Activated CD8-positive, alpha-beta T cell treated with anti-CD3 and anti-CD28 coated beads for 36 hours (primary cell): ENCODE data around the gene TNIP2. TPM values are rescaled to one million over a fixed set of nuclear protein-coding genes. Genes with fewer than 3 reads are reported as not detected.
A peak's percentile ranks its signal among the peaks of the same experiment; 100 is the strongest.

Source experiments
- ATAC-seq: fragments of 200-7000 bp; cut with Tn5 transposase; one replicate; pipeline ENCODE4 v1.10.0; 2021; ENCODE audit warnings: mild to moderate bottlenecking, moderate library complexity
- CTCF ChIA-PET: fragments of 350-600 bp; sonication (Branson Sonifier 250); formaldehyde crosslinking; loops from one replicate; lab custom pipeline; 2021; ENCODE audit warnings: antibody characterized with exemption; lab: Charles Lee
- POLR2A ChIA-PET: fragments of 350-600 bp; sonication (Branson Sonifier 250); formaldehyde crosslinking; loops from one replicate; lab custom pipeline; 2021; ENCODE audit warnings: antibody characterized with exemption; lab: Charles Lee
- DNase-seq: peaks from one replicate; pipeline ENCODE4 v3.0.0-alpha.2; 2020
- H3K27ac Mint-ChIP-seq: one replicate; pipeline ENCODE4 v1.8.0; 2021; ENCODE audit warnings: mild to moderate bottlenecking, mixed read lengths
- H3K27me3 Mint-ChIP-seq: one replicate; pipeline ENCODE4 v1.8.0; 2021; ENCODE audit warnings: mixed read lengths
- H3K36me3 Mint-ChIP-seq: one replicate; pipeline ENCODE4 v1.8.0; 2021; ENCODE audit warnings: low read depth, mixed read lengths
- H3K4me1 Mint-ChIP-seq: one replicate; pipeline ENCODE4 v1.8.0; 2021; ENCODE audit warnings: low read depth, mixed read lengths
- H3K4me3 Mint-ChIP-seq: one replicate; pipeline ENCODE4 v1.8.0; 2021; ENCODE audit warnings: mild to moderate bottlenecking, moderate library complexity, mixed read lengths
- H3K9me3 Mint-ChIP-seq: one replicate; pipeline ENCODE4 v1.8.0; 2021; ENCODE audit warnings: mixed read lengths
- CTCF ChIP-seq: fragments of 200-600 bp; IDR thresholded peaks from one replicate; pipeline ENCODE4 v1.8.0; 2022; ENCODE audit warnings: antibody characterized with exemption, mild to moderate bottlenecking
- intact Hi-C: fragments of 100-400 bp; cut with micrococcal nuclease; formaldehyde crosslinking; loops from one replicate; pipeline ENCODE4 v1.10.0; 2022
- total RNA-seq, 2 experiments: library from RNA; stranded (reverse); gene quantifications; one replicate each; pipeline ENCODE4 v1.2.3, GENCODE V29; 2021

TNIP2 gene
- total RNA-seq, 2 experiments from 2014 or later = 46.1 to 48.1 TPM

DNA sequence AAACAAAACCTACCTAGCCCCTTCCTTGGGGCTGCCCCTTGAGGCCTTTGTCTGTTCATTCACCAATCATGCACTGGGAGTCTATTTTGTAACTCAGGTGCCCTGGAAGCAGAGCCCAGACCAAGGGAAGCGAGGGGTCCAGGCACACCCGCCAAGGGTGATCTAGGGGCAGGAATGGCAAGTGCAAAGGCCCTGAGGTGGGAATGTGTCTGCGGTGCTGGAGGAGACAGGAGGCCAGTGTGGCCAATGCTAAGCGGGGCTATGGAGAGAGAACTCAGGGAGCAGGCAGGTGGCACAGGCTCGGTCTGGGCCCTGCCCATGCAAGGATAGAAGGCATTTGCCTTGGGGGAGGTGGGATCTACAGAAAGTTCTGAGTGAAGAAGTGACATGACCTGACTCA, 33.2 kb upstream of the TNIP2 start:
- CTCF ChIA-PET = no interaction called here
- peaks cover 46% of the 10 kb centered on the region for H3K4me1 Mint-ChIP-seq
- H3K27ac Mint-ChIP-seq = peak overlapping the region; percentile 1
- TF ChIP-seq CTCF = no peak
- POLR2A ChIA-PET = no interaction called here
- peaks cover 4% of the 10 kb centered on the region for H3K9me3 Mint-ChIP-seq
- intact Hi-C loops = no loop called here
- no peaks in the 10 kb centered on the region for H3K27me3 Mint-ChIP-seq
- H3K4me3 Mint-ChIP-seq = no peak overlapping the region
- no peak for ATAC-seq
- no peaks in the 10 kb centered on the region for H3K36me3 Mint-ChIP-seq
- no peak for DNase-seq

GRCh38 chr4:2788532-2789103, 32.5 kb upstream of the TNIP2 start:
- H3K36me3 Mint-ChIP-seq = no peaks in the 10 kb centered on the region
- H3K27ac Mint-ChIP-seq = peak overlapping the region; percentile 95
- peaks cover 10% of the 10 kb centered on the region for H3K9me3 Mint-ChIP-seq
- ChIA-PET POLR2A (interaction anchor here (0.5 to 1.6 kb wide), 2 partner anchors 22 to 149 kb away, joined by 3 to 4 read pairs; no protein-coding TSS in a partner anchor), CTCF (no interaction called here)
- no peak for ATAC-seq
- H3K4me3 Mint-ChIP-seq = no peak overlapping the region
- no peak for DNase-seq
- H3K4me1 Mint-ChIP-seq = peaks cover 49% of the 10 kb centered on the region
- H3K27me3 Mint-ChIP-seq = no peaks in the 10 kb centered on the region
- intact Hi-C loops = no loop called here
- TF ChIP-seq CTCF = no peak

DNA sequence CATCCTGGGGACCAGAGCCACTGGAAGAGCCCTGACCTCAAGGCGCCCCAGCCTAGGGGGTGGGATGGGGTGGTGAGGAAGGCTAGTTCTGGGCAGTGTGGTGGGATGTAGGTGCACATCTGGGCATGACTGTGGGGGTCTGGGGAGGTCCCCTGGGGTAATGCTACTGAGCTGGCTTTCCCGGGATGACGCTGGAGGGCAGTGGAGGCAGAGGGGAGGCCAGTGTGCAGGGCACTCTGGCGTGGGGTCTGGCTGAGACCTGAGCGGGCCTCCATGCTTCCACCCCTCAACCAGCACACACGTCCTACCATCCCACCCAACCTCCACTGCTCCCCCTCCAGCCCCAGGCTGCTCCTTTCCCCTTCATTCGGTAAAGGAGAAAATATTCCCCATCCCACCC, 32.0 kb upstream of the TNIP2 start:
- Mint-ChIP-seq H3K27ac (peak overlapping the region; percentile 95), H3K27me3 (no peaks in the 10 kb centered on the region), H3K36me3 (no peaks in the 10 kb centered on the region), H3K4me1 (peaks cover 50% of the 10 kb centered on the region), H3K9me3 (peaks cover 12% of the 10 kb centered on the region), H3K4me3 (no peak overlapping the region)
- CTCF ChIA-PET = interaction anchor here (0.6 to 1.0 kb wide), 2 partner anchors 22 to 24 kb away, joined by 3 read pairs; no protein-coding TSS in a partner anchor
- ATAC-seq = no peak
- intact Hi-C loops = no loop called here
- no peak for TF ChIP-seq CTCF
- no peak for DNase-seq
- POLR2A ChIA-PET = interaction anchor here (0.5 to 3.1 kb wide), 7 partner anchors 10 to 149 kb away, joined by 3 to 18 read pairs (median 4); partner anchors contain the start of gene TNIP2

DNA sequence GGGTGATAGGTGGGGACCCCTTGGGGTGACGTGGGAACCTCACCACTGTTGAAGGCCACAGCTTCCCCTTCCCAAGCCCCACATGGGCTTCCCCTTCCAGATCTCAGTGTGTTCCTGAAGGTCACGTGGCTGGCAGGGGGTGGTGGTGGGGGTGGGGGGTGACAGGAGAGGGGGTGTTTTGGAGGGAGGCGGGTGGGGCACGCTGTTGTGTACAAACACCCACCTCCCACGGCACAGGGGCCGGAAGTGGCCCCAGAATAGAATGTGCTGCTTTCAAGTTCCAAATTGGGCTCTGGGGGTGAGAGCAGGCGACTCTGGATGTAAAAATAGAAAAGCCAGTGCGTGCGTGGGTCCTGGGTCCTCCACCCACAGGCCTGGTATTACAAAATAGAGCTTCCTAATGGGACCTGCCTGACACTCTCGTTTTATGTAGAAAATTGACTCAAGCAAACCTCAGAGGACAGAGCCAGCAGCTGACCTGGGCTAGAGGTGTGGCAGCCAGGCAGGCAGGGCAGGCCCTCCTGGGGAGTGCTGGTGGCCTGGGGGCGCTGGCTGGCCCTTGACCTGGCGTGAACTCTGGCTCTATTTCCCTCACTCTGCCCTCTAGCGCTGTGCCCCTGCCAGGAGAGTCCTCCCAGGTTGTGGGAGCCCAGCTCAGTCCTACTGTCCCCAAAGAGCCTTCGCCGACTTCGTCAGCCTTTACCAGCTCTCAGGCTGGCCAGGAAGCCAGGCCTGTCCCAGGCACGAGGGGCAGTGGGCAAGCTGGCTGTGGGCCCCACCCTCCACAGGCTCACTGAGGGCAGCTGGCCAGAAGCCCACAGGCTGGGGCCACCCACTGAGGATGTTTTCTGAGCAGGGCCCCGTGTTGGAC, 31.3 kb upstream of the TNIP2 start:
- ATAC-seq (peak; percentile 47), DNase-seq (peak; percentile 87)
- no peaks in the 10 kb centered on the region for H3K27me3 Mint-ChIP-seq
- no peaks in the 10 kb centered on the region for H3K36me3 Mint-ChIP-seq
- H3K9me3 Mint-ChIP-seq = peaks cover 16% of the 10 kb centered on the region
- intact Hi-C loops = no loop called here
- no peak overlapping the region for H3K4me3 Mint-ChIP-seq
- H3K27ac Mint-ChIP-seq = peak overlapping the region; percentile 95
- CTCF ChIA-PET = interaction anchor here (0.6 to 1.0 kb wide), 2 partner anchors 22 to 23 kb away, joined by 3 read pairs; no protein-coding TSS in a partner anchor
- POLR2A ChIA-PET = interaction anchor here (0.9 to 3.1 kb wide), 6 partner anchors 10 to 150 kb away, joined by 3 to 18 read pairs (median 4); partner anchors contain the start of gene TNIP2
- no peak for TF ChIP-seq CTCF
- H3K4me1 Mint-ChIP-seq = peaks cover 50% of the 10 kb centered on the region
